HepG2 (cell line): Measurements from ENCODE around the gene DNMT3B. TPM values are rescaled to one million over a fixed set of nuclear protein-coding genes. Genes with fewer than 3 reads are reported as not detected.

Source experiments
- CC2D1A ChIP-seq: sonication (generic); formaldehyde crosslinking; IDR thresholded peaks from 2 replicates; pipeline ENCODE4 v1.8.1; 2023; ENCODE audit warnings: mild to moderate bottlenecking, missing genetic modification reagents
- FOXA1 ChIP-seq, 2 experiments: fragments of 450-650 bp in 1 of 2; sonication (generic) in 1 of 2; formaldehyde crosslinking in 1 of 2; IDR thresholded peaks; 2 replicates each; pipeline versions ENCODE4 v1.4.0 to v1.6.1; 2016 to 2020; ENCODE audit warnings: missing genetic modification reagents in 1 of 2
- KDM5A ChIP-seq: fragments of 200-600 bp; sonication (generic); IDR thresholded peaks from 2 replicates; pipeline ENCODE4 v1.7.0; 2018; ENCODE audit warnings: antibody characterized with exemption, mild to moderate bottlenecking, low read length, borderline replicate concordance
- MBD4 ChIP-seq: IDR thresholded peaks from 2 replicates; pipeline ENCODE4 v1.6.1; 2012; ENCODE audit warnings: low read length, inconsistent platforms, borderline replicate concordance
- MIER2 ChIP-seq: IDR thresholded peaks from 2 replicates; pipeline ENCODE4 v1.6.1; 2016; ENCODE audit warnings: missing biosample characterization, missing genetic modification reagents
- SRY ChIP-seq: sonication (generic); formaldehyde crosslinking; IDR thresholded peaks from 2 replicates; pipeline ENCODE4 v1.8.0; 2022; ENCODE audit warnings: mild to moderate bottlenecking, missing genetic modification reagents
- THAP11 ChIP-seq: IDR thresholded peaks from 2 replicates; pipeline ENCODE4 v1.6.1; 2016; ENCODE audit warnings: missing biosample characterization, missing genetic modification reagents
- ZBTB7A ChIP-seq: sonication (generic); formaldehyde crosslinking; IDR thresholded peaks from 2 replicates; pipeline ENCODE4 v1.8.0; 2022; ENCODE audit warnings: mild to moderate bottlenecking, missing genetic modification reagents
- ZNF24 ChIP-seq: fragments of 450-650 bp; IDR thresholded peaks from 2 replicates; pipeline ENCODE4 v1.6.1; 2017; ENCODE audit warnings: antibody characterized with exemption, mild to moderate bottlenecking
- ZNF354B ChIP-seq: sonication (generic); formaldehyde crosslinking; IDR thresholded peaks from 2 replicates; pipeline ENCODE4 v1.8.0; 2022; ENCODE audit warnings: mild to moderate bottlenecking, missing genetic modification reagents
- ZNF512B ChIP-seq: sonication (generic); formaldehyde crosslinking; IDR thresholded peaks from 2 replicates; pipeline ENCODE4 v1.5.1; 2020; ENCODE audit warnings: missing genetic modification reagents, mild to moderate bottlenecking, borderline replicate concordance
- ZNF788 ChIP-seq: sonication (generic); formaldehyde crosslinking; IDR thresholded peaks from 2 replicates; pipeline ENCODE4 v1.5.0; 2020; ENCODE audit warnings: mild to moderate bottlenecking, missing genetic modification reagents, borderline replicate concordance
- ZNF883 ChIP-seq: sonication (generic); formaldehyde crosslinking; IDR thresholded peaks from 2 replicates; pipeline ENCODE4 v1.5.1; 2020; ENCODE audit warnings: mild to moderate bottlenecking, missing genetic modification reagents; ENCODE audit errors: not compliant biosample characterization
- polyA plus RNA-seq, 8 experiments: library from polyadenylated mRNA; depleted of rRNA in 3 of 8; stranded (reverse) in 7 of 8; unstranded in 1 of 8; fragments of >200 nt; fragmentation: Illumina TruSeq in 4 of 8; extraction: Trizol in 4 of 8; gene quantifications; 2 replicates each; pipeline versions ENCODE4 v1.2.1 to v1.2.3, GENCODE V29; 2011 to 2016; ENCODE audit warnings: low read depth in 4 of 8, missing spikeins in 1 of 8, mixed read lengths in 1 of 8; ENCODE audit not compliant: insufficient read depth in 1 of 8
- total RNA-seq, 5 experiments: library from RNA; depleted of rRNA; stranded (reverse); fragments of >200 nt; fragmentation: Illumina TruSeq; extraction: Trizol; gene quantifications; 2 replicates each; pipeline ENCODE4 v1.2.3, GENCODE V29; 2016; ENCODE audit warnings: low read depth in 1 of 5
- TF ChIP-seq, protein P1 (sequence below): IDR thresholded peaks from 2 replicates; pipeline ENCODE4 v1.6.1; 2016
- TF ChIP-seq, protein P2 (sequence below): IDR thresholded peaks from 2 replicates; pipeline ENCODE4 v1.6.1; 2018; ENCODE audit warnings: missing genetic modification reagents, mild to moderate bottlenecking, missing compliant biosample characterization
- TF ChIP-seq, protein P3 (sequence below): sonication (generic); formaldehyde crosslinking; IDR thresholded peaks from 2 replicates; pipeline ENCODE4 v1.4.0; 2020; ENCODE audit warnings: mild to moderate bottlenecking, missing genetic modification reagents

Gene DNMT3B
- total and polyA plus RNA-seq, 2 of the 13 experiments (the other 11 are each of a cell fraction or from before 2014, with no cell fraction given) = 3.8 to 13.9 TPM

DNA sequence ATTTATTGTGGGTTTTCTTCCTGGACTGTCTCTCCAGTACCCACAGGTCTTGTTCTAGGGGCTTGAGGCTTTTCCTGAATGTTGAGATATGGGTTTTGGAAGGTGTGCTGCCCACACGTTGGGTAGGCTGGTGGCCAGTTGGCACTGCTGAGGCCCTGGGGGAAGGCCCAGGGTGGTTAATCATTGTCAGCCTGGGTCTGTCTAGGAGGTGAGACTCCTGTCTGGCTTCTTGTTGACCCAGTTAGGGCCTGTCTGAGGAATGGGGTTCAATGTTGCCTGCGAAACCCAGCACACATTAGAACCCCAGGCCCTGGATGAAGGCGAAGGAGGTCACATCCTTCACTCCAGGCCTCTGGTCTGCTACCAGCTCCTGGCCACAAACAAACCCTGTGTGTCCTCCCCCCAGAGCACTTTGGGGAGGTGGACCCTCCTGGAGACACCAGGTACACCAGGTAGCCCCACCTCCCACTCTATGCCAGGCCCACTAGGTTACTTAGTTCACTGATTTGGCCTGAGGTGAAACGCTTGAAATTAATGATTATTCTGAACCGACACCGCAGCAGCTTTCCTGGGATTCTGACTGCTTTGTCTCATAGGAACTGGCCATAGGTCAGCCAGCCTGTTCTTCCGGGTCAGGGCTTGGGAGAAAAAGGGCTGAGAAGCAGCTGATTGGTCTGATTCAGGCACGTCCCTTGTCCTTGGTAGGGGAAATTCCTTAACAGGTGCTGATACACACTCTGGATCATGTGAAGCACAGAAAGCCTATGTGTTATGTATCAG lies 15.2 kb downstream of the DNMT3B start (continued):
- TF ChIP-seq ZNF354B (CRISPR knock-in tag) = no peak
- 0 out of 2 replicates have a peak, but pooled peaks have one; percentile 7 for TF ChIP-seq SRY (CRISPR knock-in tag)
- no peak for TF ChIP-seq CC2D1A (CRISPR knock-in tag)
- TF ChIP-seq MBD4 = no peak
- TF ChIP-seq FOXA1 (IDR thresholded peaks at IDR 0.05) = no peak
- TF ChIP-seq FOXA1 (CRISPR knock-in tag; IDR thresholded peaks at IDR 0.05) = peak; percentile 62
- TF ChIP-seq, protein P1, sequence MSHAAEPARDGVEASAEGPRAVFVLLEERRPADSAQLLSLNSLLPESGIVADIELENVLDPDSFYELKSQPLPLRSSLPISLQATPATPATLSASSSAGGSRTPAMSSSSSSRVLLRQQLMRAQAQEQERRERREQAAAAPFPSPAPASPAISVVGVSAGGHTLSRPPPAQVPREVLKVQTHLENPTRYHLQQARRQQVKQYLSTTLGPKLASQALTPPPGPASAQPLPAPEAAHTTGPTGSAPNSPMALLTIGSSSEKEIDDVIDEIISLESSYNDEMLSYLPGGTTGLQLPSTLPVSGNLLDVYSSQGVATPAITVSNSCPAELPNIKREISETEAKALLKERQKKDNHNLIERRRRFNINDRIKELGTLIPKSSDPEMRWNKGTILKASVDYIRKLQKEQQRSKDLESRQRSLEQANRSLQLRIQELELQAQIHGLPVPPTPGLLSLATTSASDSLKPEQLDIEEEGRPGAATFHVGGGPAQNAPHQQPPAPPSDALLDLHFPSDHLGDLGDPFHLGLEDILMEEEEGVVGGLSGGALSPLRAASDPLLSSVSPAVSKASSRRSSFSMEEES (CRISPR knock-in tag) = no peak
- TF ChIP-seq, protein P2, sequence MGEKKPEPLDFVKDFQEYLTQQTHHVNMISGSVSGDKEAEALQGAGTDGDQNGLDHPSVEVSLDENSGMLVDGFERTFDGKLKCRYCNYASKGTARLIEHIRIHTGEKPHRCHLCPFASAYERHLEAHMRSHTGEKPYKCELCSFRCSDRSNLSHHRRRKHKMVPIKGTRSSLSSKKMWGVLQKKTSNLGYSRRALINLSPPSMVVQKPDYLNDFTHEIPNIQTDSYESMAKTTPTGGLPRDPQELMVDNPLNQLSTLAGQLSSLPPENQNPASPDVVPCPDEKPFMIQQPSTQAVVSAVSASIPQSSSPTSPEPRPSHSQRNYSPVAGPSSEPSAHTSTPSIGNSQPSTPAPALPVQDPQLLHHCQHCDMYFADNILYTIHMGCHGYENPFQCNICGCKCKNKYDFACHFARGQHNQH = 0 out of 2 replicates have a peak, but pooled peaks have one; percentile 31
- TF ChIP-seq ZNF883 (CRISPR knock-in tag) = no peak
- TF ChIP-seq ZNF24 = no peak
- TF ChIP-seq, protein P3, sequence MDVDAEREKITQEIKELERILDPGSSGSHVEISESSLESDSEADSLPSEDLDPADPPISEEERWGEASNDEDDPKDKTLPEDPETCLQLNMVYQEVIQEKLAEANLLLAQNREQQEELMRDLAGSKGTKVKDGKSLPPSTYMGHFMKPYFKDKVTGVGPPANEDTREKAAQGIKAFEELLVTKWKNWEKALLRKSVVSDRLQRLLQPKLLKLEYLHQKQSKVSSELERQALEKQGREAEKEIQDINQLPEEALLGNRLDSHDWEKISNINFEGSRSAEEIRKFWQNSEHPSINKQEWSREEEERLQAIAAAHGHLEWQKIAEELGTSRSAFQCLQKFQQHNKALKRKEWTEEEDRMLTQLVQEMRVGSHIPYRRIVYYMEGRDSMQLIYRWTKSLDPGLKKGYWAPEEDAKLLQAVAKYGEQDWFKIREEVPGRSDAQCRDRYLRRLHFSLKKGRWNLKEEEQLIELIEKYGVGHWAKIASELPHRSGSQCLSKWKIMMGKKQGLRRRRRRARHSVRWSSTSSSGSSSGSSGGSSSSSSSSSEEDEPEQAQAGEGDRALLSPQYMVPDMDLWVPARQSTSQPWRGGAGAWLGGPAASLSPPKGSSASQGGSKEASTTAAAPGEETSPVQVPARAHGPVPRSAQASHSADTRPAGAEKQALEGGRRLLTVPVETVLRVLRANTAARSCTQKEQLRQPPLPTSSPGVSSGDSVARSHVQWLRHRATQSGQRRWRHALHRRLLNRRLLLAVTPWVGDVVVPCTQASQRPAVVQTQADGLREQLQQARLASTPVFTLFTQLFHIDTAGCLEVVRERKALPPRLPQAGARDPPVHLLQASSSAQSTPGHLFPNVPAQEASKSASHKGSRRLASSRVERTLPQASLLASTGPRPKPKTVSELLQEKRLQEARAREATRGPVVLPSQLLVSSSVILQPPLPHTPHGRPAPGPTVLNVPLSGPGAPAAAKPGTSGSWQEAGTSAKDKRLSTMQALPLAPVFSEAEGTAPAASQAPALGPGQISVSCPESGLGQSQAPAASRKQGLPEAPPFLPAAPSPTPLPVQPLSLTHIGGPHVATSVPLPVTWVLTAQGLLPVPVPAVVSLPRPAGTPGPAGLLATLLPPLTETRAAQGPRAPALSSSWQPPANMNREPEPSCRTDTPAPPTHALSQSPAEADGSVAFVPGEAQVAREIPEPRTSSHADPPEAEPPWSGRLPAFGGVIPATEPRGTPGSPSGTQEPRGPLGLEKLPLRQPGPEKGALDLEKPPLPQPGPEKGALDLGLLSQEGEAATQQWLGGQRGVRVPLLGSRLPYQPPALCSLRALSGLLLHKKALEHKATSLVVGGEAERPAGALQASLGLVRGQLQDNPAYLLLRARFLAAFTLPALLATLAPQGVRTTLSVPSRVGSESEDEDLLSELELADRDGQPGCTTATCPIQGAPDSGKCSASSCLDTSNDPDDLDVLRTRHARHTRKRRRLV (CRISPR knock-in tag) = no peak
- TF ChIP-seq THAP11 (CRISPR knock-in tag) = no peak
- TF ChIP-seq MIER2 (CRISPR knock-in tag) = no peak
- 0 out of 2 replicates have a peak, but pooled peaks have one; percentile 40 for TF ChIP-seq ZNF788 (CRISPR knock-in tag)
- 0 out of 2 replicates have a peak, but pooled peaks have one; percentile 44 for TF ChIP-seq ZBTB7A (CRISPR knock-in tag)
- no peak for TF ChIP-seq ZNF512B (CRISPR knock-in tag)
- TF ChIP-seq KDM5A = no peak
